NB4 (cell line): ENCODE results near the gene PAPOLB.

Experiments used
- MYC ChIP-seq: IDR thresholded peaks from 2 replicates; pipeline ENCODE4 v1.6.1; 2011; ENCODE audit warnings: low read depth, low read length
- POLR2A ChIP-seq: IDR thresholded peaks from 2 replicates; pipeline ENCODE4 v1.6.1; 2011; ENCODE audit warnings: mild to moderate bottlenecking; ENCODE audit not compliant: insufficient read length; ENCODE audit errors: extremely low read depth
- TF ChIP-seq, protein P1 (sequence below): IDR thresholded peaks from one replicate; pipeline ENCODE4 v1.5.1; 2012; ENCODE audit warnings: low read depth, low read length
- TF ChIP-seq, protein P2 (sequence below): IDR thresholded peaks from 2 replicates; pipeline ENCODE4 v1.6.1; 2011; ENCODE audit warnings: low read depth, low read length

DNA sequence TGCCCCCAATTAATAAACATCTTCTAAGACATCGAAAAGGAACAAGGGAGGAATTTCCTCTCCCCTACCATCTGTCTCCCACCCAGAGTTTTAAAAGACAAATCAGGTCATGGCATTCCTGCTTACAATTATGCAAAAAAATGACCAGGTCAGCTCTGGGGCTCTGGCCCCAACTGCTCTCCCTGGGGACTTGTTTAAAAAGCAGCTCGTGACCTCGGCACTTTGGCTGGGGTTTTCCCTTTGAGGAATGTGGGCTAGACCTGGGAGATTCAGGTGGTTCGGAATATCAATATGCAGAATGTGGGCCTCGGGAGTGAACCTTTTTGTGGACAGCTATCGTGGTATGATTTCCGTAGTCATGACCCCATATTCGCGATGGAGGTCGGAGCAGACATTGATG is 22.3 kb upstream of the PAPOLB start:
- TF ChIP-seq, protein P1, sequence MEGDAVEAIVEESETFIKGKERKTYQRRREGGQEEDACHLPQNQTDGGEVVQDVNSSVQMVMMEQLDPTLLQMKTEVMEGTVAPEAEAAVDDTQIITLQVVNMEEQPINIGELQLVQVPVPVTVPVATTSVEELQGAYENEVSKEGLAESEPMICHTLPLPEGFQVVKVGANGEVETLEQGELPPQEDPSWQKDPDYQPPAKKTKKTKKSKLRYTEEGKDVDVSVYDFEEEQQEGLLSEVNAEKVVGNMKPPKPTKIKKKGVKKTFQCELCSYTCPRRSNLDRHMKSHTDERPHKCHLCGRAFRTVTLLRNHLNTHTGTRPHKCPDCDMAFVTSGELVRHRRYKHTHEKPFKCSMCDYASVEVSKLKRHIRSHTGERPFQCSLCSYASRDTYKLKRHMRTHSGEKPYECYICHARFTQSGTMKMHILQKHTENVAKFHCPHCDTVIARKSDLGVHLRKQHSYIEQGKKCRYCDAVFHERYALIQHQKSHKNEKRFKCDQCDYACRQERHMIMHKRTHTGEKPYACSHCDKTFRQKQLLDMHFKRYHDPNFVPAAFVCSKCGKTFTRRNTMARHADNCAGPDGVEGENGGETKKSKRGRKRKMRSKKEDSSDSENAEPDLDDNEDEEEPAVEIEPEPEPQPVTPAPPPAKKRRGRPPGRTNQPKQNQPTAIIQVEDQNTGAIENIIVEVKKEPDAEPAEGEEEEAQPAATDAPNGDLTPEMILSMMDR, result no peak
- TF ChIP-seq, protein P2, sequence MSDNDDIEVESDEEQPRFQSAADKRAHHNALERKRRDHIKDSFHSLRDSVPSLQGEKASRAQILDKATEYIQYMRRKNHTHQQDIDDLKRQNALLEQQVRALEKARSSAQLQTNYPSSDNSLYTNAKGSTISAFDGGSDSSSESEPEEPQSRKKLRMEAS, result no peak
- no peak for TF ChIP-seq POLR2A
- no peak for TF ChIP-seq MYC
